IMR-90 (cell line): ENCODE data around the gene PATJ. TPM values are rescaled to one million over a fixed set of nuclear protein-coding genes. Genes with fewer than 3 reads are reported as not detected.

Experiments
- ATAC-seq: fragments of 200-7000 bp; cut with Tn5 transposase; 2 replicates; pipeline ENCODE4 v1.9.1; 2020; ENCODE audit warnings: low read depth, mild to moderate bottlenecking, moderate library complexity
- BruUV-seq: library from RNA; stranded (reverse); fragments of 400-500 nt; replicated peaks from 2 replicates; lab custom pipeline; 2021; lab: Mats Ljungman, UMichigan
- CTCF ChIA-PET: fragments of 300-600 bp; formaldehyde crosslinking; extraction: SDS; loops from one replicate; lab custom pipeline; 2021; ENCODE audit warnings: antibody characterized with exemption; lab: Yijun Ruan, JAX
- POLR2A ChIA-PET: fragments of 300-600 bp; sonication (Branson Sonifier 250); formaldehyde crosslinking; loops from one replicate; lab custom pipeline; 2022; ENCODE audit warnings: antibody characterized with exemption; ENCODE audit not compliant: unreplicated experiment; lab: Charles Lee
- DNase-seq: peaks from one replicate; pipeline ENCODE4 v3.0.0; 2013
- H2AFZ ChIP-seq: replicated peaks from 2 replicates; pipeline ENCODE3; 2013; ENCODE audit warnings: low read length, mild to moderate bottlenecking; ENCODE audit not compliant: poor library complexity
- H2AK5ac ChIP-seq: 2 replicates; pipeline ENCODE4 v1.6.1; 2013; ENCODE audit warnings: low read depth, low read length, inconsistent platforms
- H2AK9ac ChIP-seq: replicated peaks from 2 replicates; pipeline ENCODE3; 2013; ENCODE audit warnings: mild to moderate bottlenecking, low read depth, low read length, moderate library complexity; ENCODE audit not compliant: poor library complexity
- H2BK120ac ChIP-seq: 2 replicates; pipeline ENCODE4 v1.6.1; 2013; ENCODE audit warnings: low read depth, low read length, inconsistent platforms
- H2BK15ac ChIP-seq: 3 replicates; pipeline ENCODE4 v1.6.1; 2013; ENCODE audit warnings: low read depth, low read length, inconsistent platforms
- H2BK20ac ChIP-seq: 2 replicates; pipeline ENCODE4 v1.6.1; 2013; ENCODE audit warnings: low read depth, mild to moderate bottlenecking, inconsistent platforms, low read length, moderate library complexity
- H2BK5ac ChIP-seq: 2 replicates; pipeline ENCODE4 v1.6.1; 2013; ENCODE audit warnings: mild to moderate bottlenecking, low read depth, low read length, inconsistent platforms; ENCODE audit not compliant: poor library complexity, severe bottlenecking
- H3K14ac ChIP-seq: replicated peaks from 2 replicates; pipeline ENCODE4 v1.6.1; 2013; ENCODE audit warnings: low read depth, low read length, inconsistent platforms
- H3K18ac ChIP-seq: 2 replicates; pipeline ENCODE4 v1.6.1; 2013; ENCODE audit warnings: low read depth, low read length, control low read depth
- H3K23ac ChIP-seq: 2 replicates; pipeline ENCODE4 v1.6.1; 2013; ENCODE audit warnings: low read depth, low read length, inconsistent platforms
- H3K27ac ChIP-seq: 2 replicates; pipeline ENCODE4 v1.5.1; 2013; ENCODE audit warnings: mild to moderate bottlenecking, control low read depth, low read length; ENCODE audit not compliant: insufficient read depth
- H3K27me3 ChIP-seq: 2 replicates; pipeline ENCODE4 v1.6.1; 2013; ENCODE audit warnings: low read length; ENCODE audit not compliant: control insufficient read depth, insufficient read depth
- H3K36me3 ChIP-seq: 2 replicates; pipeline ENCODE4 v1.6.1; 2013; ENCODE audit warnings: low read length, mixed read lengths; ENCODE audit not compliant: control insufficient read depth, insufficient read depth
- H3K4ac ChIP-seq: 2 replicates; pipeline ENCODE4 v1.6.1; 2013; ENCODE audit warnings: low read depth, low read length, inconsistent platforms
- H3K4me1 ChIP-seq: 2 replicates; pipeline ENCODE4 v1.6.1; 2013; ENCODE audit warnings: low read length, mixed read lengths; ENCODE audit not compliant: control insufficient read depth, insufficient read depth
- H3K4me2 ChIP-seq: 2 replicates; pipeline ENCODE4 v1.6.1; 2013; ENCODE audit warnings: low read depth, mild to moderate bottlenecking, control low read depth, low read length, moderate library complexity
- H3K4me3 ChIP-seq: 2 replicates; pipeline ENCODE4 v1.5.1; 2013; ENCODE audit warnings: low read depth, mild to moderate bottlenecking, control low read depth, low read length, moderate library complexity; ENCODE audit not compliant: insufficient read depth
- H3K56ac ChIP-seq: 2 replicates; pipeline ENCODE4 v1.6.1; 2013; ENCODE audit warnings: low read length, inconsistent platforms; ENCODE audit not compliant: insufficient read depth; ENCODE audit errors: extremely low read depth
- H3K79me1 ChIP-seq, 2 experiments: 2 replicates each; pipeline ENCODE4 v1.6.1; 2013; ENCODE audit warnings: low read length in 2 of 2, inconsistent platforms in 1 of 2, low read depth in 1 of 2
- H3K9ac ChIP-seq: 2 replicates; pipeline ENCODE4 v1.6.1; 2013; ENCODE audit warnings: low read depth, low read length, control low read depth
- H3K9me1 ChIP-seq: 2 replicates; pipeline ENCODE4 v1.6.1; 2013; ENCODE audit warnings: low read length, inconsistent platforms; ENCODE audit not compliant: insufficient read depth
- H3K9me3 ChIP-seq: 2 replicates; pipeline ENCODE4 v1.6.1; 2013; ENCODE audit warnings: low read length; ENCODE audit not compliant: control insufficient read depth, insufficient read depth
- H4K20me1 ChIP-seq: 2 replicates; pipeline ENCODE4 v1.6.1; 2013; ENCODE audit warnings: low read length, inconsistent platforms; ENCODE audit not compliant: insufficient read depth
- H4K5ac ChIP-seq: 2 replicates; pipeline ENCODE4 v1.6.1; 2013; ENCODE audit warnings: mild to moderate bottlenecking, low read depth, low read length, control low read depth
- H4K8ac ChIP-seq, 2 experiments: 2 replicates each; pipeline ENCODE4 v1.6.1; 2013; ENCODE audit warnings: low read depth in 2 of 2, low read length in 2 of 2, control low read depth in 1 of 2, inconsistent platforms in 1 of 2
- H4K91ac ChIP-seq: 2 replicates; pipeline ENCODE4 v1.6.1; 2013; ENCODE audit warnings: low read depth, low read length, inconsistent platforms; ENCODE audit not compliant: insufficient read depth
- BHLHE40 ChIP-seq: fragments of 150-350 bp; IDR thresholded peaks from 2 replicates; pipeline ENCODE4 v1.6.1; 2016; ENCODE audit warnings: mild to moderate bottlenecking, low read depth, low read length
- CEBPB ChIP-seq: IDR thresholded peaks from 2 replicates; pipeline ENCODE4 v1.6.1; 2012; ENCODE audit warnings: low read depth, low read length, improper control_type of control experiment
- CHD1 ChIP-seq: IDR thresholded peaks from 2 replicates; pipeline ENCODE4 v1.6.1; 2012; ENCODE audit warnings: low read depth, low read length, improper control_type of control experiment
- CTCF ChIP-seq: conservative IDR thresholded peaks from 2 replicates; pipeline ENCODE4 v1.5.1; 2012; ENCODE audit warnings: mild to moderate bottlenecking, low read depth, low read length, improper control_type of control experiment
- ELK1 ChIP-seq: fragments of 150-350 bp; IDR thresholded peaks from 2 replicates; pipeline ENCODE4 v1.6.1; 2016; ENCODE audit warnings: low read depth, mild to moderate bottlenecking, low read length, moderate library complexity, borderline replicate concordance
- FOS ChIP-seq: fragments of 150-350 bp; IDR thresholded peaks from 2 replicates; pipeline ENCODE4 v1.6.1; 2016; ENCODE audit warnings: low read depth, low read length
- MAFK ChIP-seq: IDR thresholded peaks from 2 replicates; pipeline ENCODE4 v1.6.1; 2012; ENCODE audit warnings: low read depth, low read length, improper control_type of control experiment
- MAZ ChIP-seq: IDR thresholded peaks from 2 replicates; pipeline ENCODE4 v1.6.1; 2012; ENCODE audit warnings: low read depth, mild to moderate bottlenecking, low read length, improper control_type of control experiment, moderate library complexity, borderline replicate concordance
- MXI1 ChIP-seq: IDR thresholded peaks from 2 replicates; pipeline ENCODE4 v1.6.1; 2012; ENCODE audit warnings: low read depth, mild to moderate bottlenecking, low read length, moderate library complexity, borderline replicate concordance
- NFE2L2 ChIP-seq: fragments of 150-350 bp; IDR thresholded peaks from 2 replicates; pipeline ENCODE4 v1.6.1; 2016; ENCODE audit warnings: low read depth, mild to moderate bottlenecking, low read length
- POLR2A ChIP-seq: IDR thresholded peaks from 2 replicates; pipeline ENCODE4 v1.6.1; 2012; ENCODE audit warnings: mild to moderate bottlenecking, low read depth, low read length
- RAD21 ChIP-seq: IDR thresholded peaks from 2 replicates; pipeline ENCODE4 v1.6.1; 2012; ENCODE audit warnings: low read length, improper control_type of control experiment
- RCOR1 ChIP-seq: IDR thresholded peaks from 2 replicates; pipeline ENCODE4 v1.6.1; 2012; ENCODE audit warnings: mild to moderate bottlenecking, low read length, improper control_type of control experiment; ENCODE audit not compliant: insufficient replicate concordance
- RFX5 ChIP-seq: IDR thresholded peaks from 2 replicates; pipeline ENCODE4 v1.8.0; 2012; ENCODE audit warnings: low read depth, mild to moderate bottlenecking, low read length, moderate library complexity
- SMC3 ChIP-seq: fragments of 150-350 bp; IDR thresholded peaks from 2 replicates; pipeline ENCODE4 v1.6.1; 2016; ENCODE audit warnings: low read depth, mild to moderate bottlenecking, antibody characterized with exemption, low read length, moderate library complexity
- WGBS, 2 experiments: methylation state at CpG; one replicate each; pipeline versions ENCODE4 v1.1.5 to v1.1.7; 2013; ENCODE audit warnings: missing lambda C conversion rate in 2 of 2; ENCODE audit not compliant: insufficient read length in 1 of 2; ENCODE audit errors: extremely low coverage in 2 of 2; 5-methylcytosine and 5-hydroxymethylcytosine counted together
- dilution Hi-C: fragments of 300-500 bp; cut with HindIII; formaldehyde crosslinking; loops from one replicate; pipeline ENCODE4 v1.14.3; 2018; ENCODE audit warnings: low sequenced_read_pairs; ENCODE audit not compliant: unreplicated experiment
- in situ Hi-C: fragments of 300-500 bp; cut with MboI; formaldehyde crosslinking; loops from 3 replicates; pipeline ENCODE4 v1.14.3; 2019; ENCODE audit warnings: low sequenced_read_pairs, inconsistent platforms, mixed read lengths
- intact Hi-C: fragments of 100-400 bp; cut with micrococcal nuclease; formaldehyde crosslinking; loops from 2 replicates; pipeline ENCODE4 v1.10.0; 2022
- polyA plus RNA-seq, 3 experiments: library from polyadenylated mRNA; depleted of rRNA; stranded (reverse); fragments of >200 nt; gene quantifications; 2 replicates each; pipeline ENCODE4 v1.2.3, GENCODE V29; 2012; ENCODE audit warnings: low replicate concordance in 1 of 3
- total RNA-seq: library from RNA; depleted of rRNA; stranded (reverse); fragments of >200 nt; gene quantifications from 2 replicates; pipeline ENCODE4 v1.2.3, GENCODE V29; 2012
- TF ChIP-seq, protein P1 (sequence below): fragments of 150-350 bp; IDR thresholded peaks from 2 replicates; pipeline ENCODE4 v1.6.1; 2017; ENCODE audit warnings: mild to moderate bottlenecking, antibody characterized with exemption, low read length, low read depth

The PATJ gene
- total and polyA plus RNA-seq, 2 of the 4 experiments (the other 2 are of a cell fraction): 2.0 to 3.4 TPM

- H2BK15ac ChIP-seq: no peak overlapping the region
- H2AFZ ChIP-seq: no peak overlapping the region
- POLR2A ChIA-PET: no interaction called here
- H4K91ac ChIP-seq: no peak overlapping the region
- dilution Hi-C loops (no loop called here), in situ Hi-C loops (no loop called here), intact Hi-C loops (no loop called here)
- H3K4me3 ChIP-seq: no peak overlapping the region
- no peaks in the 10 kb centered on the region for H3K9me1 ChIP-seq
- H4K8ac ChIP-seq: no peak overlapping the region
- H3K18ac ChIP-seq: no peak overlapping the region
- no peak for ATAC-seq
- H3K27ac ChIP-seq: no peak overlapping the region
- WGBS, 2 experiments: no CpG with 5 or more reads among the region's 6 CpGs
- H3K4me2 ChIP-seq: no peak overlapping the region
- H3K4me1 ChIP-seq: peaks cover 2% of the 10 kb centered on the region; the same call in 1 of the 2 replicates
- TF ChIP-seq MXI1: no peak
- TF ChIP-seq MAFK: no peak
- no peak for TF ChIP-seq SMC3
- TF ChIP-seq POLR2A: no peak
- TF ChIP-seq BHLHE40: no peak
- no peak for TF ChIP-seq RFX5
- no peak for TF ChIP-seq MAZ
- TF ChIP-seq NFE2L2: no peak
- TF ChIP-seq CTCF: no peak
- TF ChIP-seq CHD1: no peak
- TF ChIP-seq, protein P1, sequence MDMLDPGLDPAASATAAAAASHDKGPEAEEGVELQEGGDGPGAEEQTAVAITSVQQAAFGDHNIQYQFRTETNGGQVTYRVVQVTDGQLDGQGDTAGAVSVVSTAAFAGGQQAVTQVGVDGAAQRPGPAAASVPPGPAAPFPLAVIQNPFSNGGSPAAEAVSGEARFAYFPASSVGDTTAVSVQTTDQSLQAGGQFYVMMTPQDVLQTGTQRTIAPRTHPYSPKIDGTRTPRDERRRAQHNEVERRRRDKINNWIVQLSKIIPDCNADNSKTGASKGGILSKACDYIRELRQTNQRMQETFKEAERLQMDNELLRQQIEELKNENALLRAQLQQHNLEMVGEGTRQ: no peak
- TF ChIP-seq CEBPB: no peak
- TF ChIP-seq RCOR1: no peak
- no peak for TF ChIP-seq FOS
- TF ChIP-seq ELK1: no peak
- TF ChIP-seq RAD21: no peak
- no peak overlapping the region for H3K14ac ChIP-seq
- H2BK5ac ChIP-seq: no peak overlapping the region
- H2AK5ac ChIP-seq: no peak overlapping the region
- no peak overlapping the region for H2AK9ac ChIP-seq
- no peaks in the 10 kb centered on the region for H3K27me3 ChIP-seq
- no peaks in the 10 kb centered on the region for H3K9me3 ChIP-seq
- no TSS peak for BruUV-seq
- H3K36me3 ChIP-seq: no peaks in the 10 kb centered on the region
- no peak overlapping the region for H3K56ac ChIP-seq
- H4K20me1 ChIP-seq: no peaks in the 10 kb centered on the region
- H3K4ac ChIP-seq: no peak overlapping the region
- CTCF ChIA-PET: interaction anchor here (0.6 kb wide), 1 partner anchor 502 kb away, joined by 7 read pairs; no protein-coding TSS in a partner anchor
- H3K23ac ChIP-seq: no peak overlapping the region
- no peak overlapping the region for H4K5ac ChIP-seq
- H3K79me1 ChIP-seq: no peaks in the 10 kb centered on the region
- H3K9ac ChIP-seq: no peak overlapping the region
- no peak overlapping the region for H2BK120ac ChIP-seq
- no peak for DNase-seq
- no peak overlapping the region for H2BK20ac ChIP-seq
These were observed 374.9 kb downstream of the PATJ start for GRCh38 chr1:62117018-62117750.
